Transverse colon (tissue), 4 donors: Measurements from ENCODE around the gene USP24. TPM values are rescaled to one million over a fixed set of nuclear protein-coding genes. Genes with fewer than 3 reads are reported as not detected.

Experiments used
- DNase-seq: peaks from one replicate; pipeline ENCODE4 v3.0.0-alpha.2; 2019
- H3K27ac ChIP-seq, 4 donors: fragments of 200-600 bp; sonication (generic); 2 replicates each; pipeline ENCODE4 v1.5.1; 2016 to 2018; ENCODE audit warnings: inconsistent platforms in 4 of 4
- H3K27me3 ChIP-seq: fragments of 200-600 bp; sonication (generic); 2 replicates; pipeline ENCODE4 v1.5.1; 2017; ENCODE audit warnings: inconsistent platforms
- H3K36me3 ChIP-seq, 4 donors: fragments of 200-600 bp; sonication (generic); 2 replicates each; pipeline ENCODE4 v1.5.1; 2017 to 2019; ENCODE audit warnings: inconsistent platforms in 4 of 4
- H3K4me1 ChIP-seq, 4 donors: fragments of 200-600 bp; sonication (generic); 2 replicates each; pipeline ENCODE4 v1.5.1; 2017 to 2020; ENCODE audit warnings: inconsistent platforms in 4 of 4
- H3K4me3 ChIP-seq, 4 donors: fragments of 200-600 bp; sonication (generic); 1 replicate in 1 of 4; 2 replicates in 3 of 4; pipeline versions ENCODE4 v1.5.1 to v1.6.1; 2017 to 2019; ENCODE audit warnings: inconsistent platforms in 4 of 4
- H3K9me3 ChIP-seq, 2 donors: fragments of 200-600 bp; sonication (generic); 2 replicates each; pipeline ENCODE4 v1.5.1; 2017 to 2019; ENCODE audit warnings: inconsistent platforms in 2 of 2
- EP300 ChIP-seq: sonication (generic); formaldehyde crosslinking; IDR thresholded peaks from one replicate; pipeline ENCODE4 v1.6.1; 2017; ENCODE audit warnings: antibody characterized with exemption, low read depth
- POLR2A ChIP-seq: fragments of 450-650 bp; IDR thresholded peaks from one replicate; pipeline ENCODE4 v1.6.1; 2016; ENCODE audit warnings: antibody characterized with exemption, mild to moderate bottlenecking, moderate library complexity
- POLR2AphosphoS5 ChIP-seq, 3 donors: sonication (generic); formaldehyde crosslinking; IDR thresholded peaks; one replicate each; pipeline ENCODE4 v1.6.1; 2016; ENCODE audit warnings: antibody characterized with exemption in 3 of 3
- WGBS, 2 donors: methylation state at CpG; one replicate each; pipeline ENCODE4 v1.1.5; 2018; ENCODE audit warnings: low coverage in 1 of 2; 5-methylcytosine and 5-hydroxymethylcytosine counted together
- in situ Hi-C, 4 donors: fragments of 200-750 bp; cut with MboI; loops; one replicate each; pipeline versions ENCODE4 v1.15.0 to v1.15.1; 2017; ENCODE audit warnings: low sequenced_read_pairs in 3 of 4, low pct_ligation_motif_present in 1 of 4, low pct_unique_long_range_greater_than_20kb in 1 of 4
- intact Hi-C: fragments of 100-400 bp; cut with DNase I; formaldehyde crosslinking; loops from one replicate; pipeline ENCODE4 v1.15.1; 2023; ENCODE audit warnings: low total_unique reads
- total RNA-seq, 4 donors: library from RNA; depleted of rRNA; stranded (reverse); fragments of >200 nt; gene quantifications; one replicate each; pipeline ENCODE4 v1.1.0, GENCODE V29; 2016
- TF ChIP-seq, protein P1 (sequence below), 5 experiments: fragments of 200-600 bp in 3 of 5; fragments of 450-650 bp in 2 of 5; sonication (generic) in 3 of 5; IDR thresholded peaks; 1 replicate in 2 of 5; 2 replicates in 3 of 5; pipeline ENCODE4 v1.5.1; 2016 to 2017; ENCODE audit warnings: antibody characterized with exemption in 5 of 5, inconsistent platforms in 3 of 5, mild to moderate bottlenecking in 2 of 5, moderate library complexity in 1 of 5

The USP24 gene
- total RNA-seq, 4 donors from 2014 or later: 30.7 to 79.4 (median 48.9) TPM

DNA sequence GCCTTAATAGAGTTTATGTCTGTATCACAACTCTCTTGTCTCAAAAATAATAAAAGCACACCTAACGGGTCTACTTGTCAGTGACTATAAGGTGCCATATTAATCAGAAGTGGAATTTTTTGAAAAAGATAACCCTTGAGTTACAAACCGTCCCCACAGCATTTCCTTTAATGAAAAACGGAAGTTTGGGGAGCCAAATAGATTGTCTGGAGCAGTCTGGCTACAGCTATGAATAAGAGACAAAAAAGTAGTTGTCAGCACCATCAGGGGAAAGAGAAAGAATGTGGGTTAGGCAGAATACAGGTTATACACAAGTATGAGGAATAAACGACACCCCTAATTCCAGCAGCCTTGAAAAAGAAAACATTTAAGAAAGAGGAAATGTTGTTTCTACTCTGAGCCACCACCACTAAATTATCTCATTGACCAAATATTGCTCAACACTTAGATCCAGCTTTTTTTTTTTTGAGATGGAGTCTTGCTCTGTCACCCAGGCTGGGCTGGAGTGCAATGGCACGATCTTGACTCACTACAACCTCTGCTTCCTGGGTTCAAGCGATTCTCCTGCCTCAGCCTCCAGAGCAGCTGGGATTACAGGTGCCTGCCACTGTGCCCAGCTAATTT is 29.4 kb upstream of the USP24 start:
- in situ Hi-C loops: no loop called here
- no peaks in the 10 kb centered on the region for H3K27me3 ChIP-seq
- no peaks in the 10 kb centered on the region for H3K36me3 ChIP-seq
- H3K4me3 ChIP-seq: no peak overlapping the region
- no peaks in the 10 kb centered on the region for H3K9me3 ChIP-seq
- H3K4me1 ChIP-seq: no peaks in the 10 kb centered on the region
- DNase-seq: no peak
- 60 to 70% methylated on average over 6 of the region's 6 CpGs for WGBS, 2 donors
- TF ChIP-seq POLR2AphosphoS5 (IDR thresholded peaks at IDR 0.05): no peak
- TF ChIP-seq EP300: no peak
- no peak for TF ChIP-seq POLR2A
- TF ChIP-seq, protein P1, sequence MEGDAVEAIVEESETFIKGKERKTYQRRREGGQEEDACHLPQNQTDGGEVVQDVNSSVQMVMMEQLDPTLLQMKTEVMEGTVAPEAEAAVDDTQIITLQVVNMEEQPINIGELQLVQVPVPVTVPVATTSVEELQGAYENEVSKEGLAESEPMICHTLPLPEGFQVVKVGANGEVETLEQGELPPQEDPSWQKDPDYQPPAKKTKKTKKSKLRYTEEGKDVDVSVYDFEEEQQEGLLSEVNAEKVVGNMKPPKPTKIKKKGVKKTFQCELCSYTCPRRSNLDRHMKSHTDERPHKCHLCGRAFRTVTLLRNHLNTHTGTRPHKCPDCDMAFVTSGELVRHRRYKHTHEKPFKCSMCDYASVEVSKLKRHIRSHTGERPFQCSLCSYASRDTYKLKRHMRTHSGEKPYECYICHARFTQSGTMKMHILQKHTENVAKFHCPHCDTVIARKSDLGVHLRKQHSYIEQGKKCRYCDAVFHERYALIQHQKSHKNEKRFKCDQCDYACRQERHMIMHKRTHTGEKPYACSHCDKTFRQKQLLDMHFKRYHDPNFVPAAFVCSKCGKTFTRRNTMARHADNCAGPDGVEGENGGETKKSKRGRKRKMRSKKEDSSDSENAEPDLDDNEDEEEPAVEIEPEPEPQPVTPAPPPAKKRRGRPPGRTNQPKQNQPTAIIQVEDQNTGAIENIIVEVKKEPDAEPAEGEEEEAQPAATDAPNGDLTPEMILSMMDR (IDR thresholded peaks at IDR 0.05): no peak
- no peak overlapping the region for H3K27ac ChIP-seq
- intact Hi-C loops: no loop called here

DNA sequence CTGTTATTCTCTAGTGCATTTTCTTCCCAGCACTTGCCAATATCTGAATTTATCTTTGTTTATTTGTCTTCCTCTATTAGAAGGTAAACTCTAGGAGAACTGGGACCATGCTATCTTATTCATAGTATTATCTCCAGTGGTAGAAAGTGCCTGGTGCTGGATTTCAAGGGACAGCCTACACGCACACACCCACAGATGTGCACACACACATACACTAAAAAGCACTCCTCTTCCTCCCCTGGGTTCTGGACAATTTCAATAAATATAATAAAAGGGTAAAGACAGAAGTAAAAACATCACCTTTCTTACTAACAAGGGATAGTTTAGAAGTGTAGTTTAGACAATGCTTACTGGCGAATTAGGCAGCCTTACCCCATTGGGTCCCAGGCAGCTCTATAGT is 28.5 kb upstream of the USP24 start:
- no peak for TF ChIP-seq POLR2A
- TF ChIP-seq EP300: no peak
- TF ChIP-seq, protein P1 (IDR thresholded peaks at IDR 0.05): no peak
- TF ChIP-seq POLR2AphosphoS5 (IDR thresholded peaks at IDR 0.05): no peak
- in situ Hi-C loops: no loop called here
- Histone ChIP-seq H3K4me1 (no peaks in the 10 kb centered on the region), H3K27me3 (no peaks in the 10 kb centered on the region), H3K9me3 (no peaks in the 10 kb centered on the region), H3K4me3 (no peak overlapping the region), H3K27ac (no peak overlapping the region), H3K36me3 (no peaks in the 10 kb centered on the region)
- 88 to 100% methylated on average over 2 of the region's 2 CpGs for WGBS, 2 donors
- DNase-seq: no peak
- intact Hi-C loops: no loop called here

DNA sequence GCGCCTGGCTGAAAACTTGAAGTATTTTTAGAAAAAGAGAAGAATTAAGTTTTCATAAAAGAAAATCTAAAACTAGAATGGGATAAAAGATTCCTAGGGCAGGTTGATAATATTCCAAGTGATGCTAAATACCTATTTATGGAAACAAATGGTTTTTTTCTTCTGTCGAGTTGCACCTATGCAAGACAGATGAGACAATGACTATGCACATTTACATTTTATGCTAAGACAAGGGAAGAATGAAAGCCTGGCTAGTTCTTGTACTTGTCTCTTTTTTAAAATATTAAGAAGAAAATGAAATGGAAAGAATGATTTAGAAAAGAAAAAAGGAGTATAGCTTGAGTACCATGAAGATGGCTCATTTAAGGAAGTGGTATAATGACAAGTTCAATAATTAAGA is 24.4 kb upstream of the USP24 start:
- no peak overlapping the region for H3K27ac ChIP-seq
- no peak for DNase-seq
- H3K4me1 ChIP-seq: no peaks in the 10 kb centered on the region
- intact Hi-C loops (no loop called here), in situ Hi-C loops (no loop called here)
- no peaks in the 10 kb centered on the region for H3K27me3 ChIP-seq
- no peaks in the 10 kb centered on the region for H3K9me3 ChIP-seq
- 89 to 90% methylated on average over 2 of the region's 2 CpGs for WGBS, 2 donors
- no peak overlapping the region for H3K4me3 ChIP-seq
- TF ChIP-seq POLR2A (no peak), EP300 (no peak), POLR2AphosphoS5 (IDR thresholded peaks at IDR 0.05) (no peak)
- TF ChIP-seq, protein P1 (IDR thresholded peaks at IDR 0.05): no peak
- no peaks in the 10 kb centered on the region for H3K36me3 ChIP-seq

DNA sequence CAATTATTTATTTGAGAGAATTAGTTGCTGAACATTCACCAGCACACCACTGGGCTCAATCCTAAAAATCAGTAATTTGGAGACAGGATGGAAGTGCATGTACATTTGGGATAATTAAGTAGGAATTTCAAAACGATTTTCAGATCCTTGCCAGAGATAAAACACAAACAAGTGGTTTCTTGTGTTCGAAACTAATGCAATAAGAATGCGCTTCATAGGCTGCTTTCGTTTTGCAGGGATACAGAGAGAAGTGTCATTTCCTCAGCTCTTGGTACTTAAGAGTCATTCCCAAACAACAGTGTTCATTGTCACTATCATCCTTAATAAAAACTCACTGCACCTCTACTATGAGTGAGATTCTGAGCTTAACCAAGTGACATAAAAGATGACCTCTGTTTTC is 20.6 kb upstream of the USP24 start:
- no peak overlapping the region for H3K4me3 ChIP-seq
- no peak overlapping the region for H3K27ac ChIP-seq
- in situ Hi-C loops (no loop called here), intact Hi-C loops (no loop called here)
- TF ChIP-seq POLR2A (no peak), EP300 (no peak), POLR2AphosphoS5 (IDR thresholded peaks at IDR 0.05) (no peak)
- TF ChIP-seq, protein P1 (IDR thresholded peaks at IDR 0.05): no peak
- no peaks in the 10 kb centered on the region for H3K27me3 ChIP-seq
- H3K36me3 ChIP-seq: no peaks in the 10 kb centered on the region
- no peaks in the 10 kb centered on the region for H3K4me1 ChIP-seq
- no peak for DNase-seq
- WGBS, 2 donors: 55 to 69% methylated on average over 4 of the region's 4 CpGs
- no peaks in the 10 kb centered on the region for H3K9me3 ChIP-seq
